Measurements from ENCODE around the gene ITGB8. TPM values are rescaled to one million over a fixed set of nuclear protein-coding genes. Genes with fewer than 3 reads are reported as not detected.

ITGB8 gene
- total RNA-seq, 1 donor from 2014 or later: 7.9 TPM

DNA sequence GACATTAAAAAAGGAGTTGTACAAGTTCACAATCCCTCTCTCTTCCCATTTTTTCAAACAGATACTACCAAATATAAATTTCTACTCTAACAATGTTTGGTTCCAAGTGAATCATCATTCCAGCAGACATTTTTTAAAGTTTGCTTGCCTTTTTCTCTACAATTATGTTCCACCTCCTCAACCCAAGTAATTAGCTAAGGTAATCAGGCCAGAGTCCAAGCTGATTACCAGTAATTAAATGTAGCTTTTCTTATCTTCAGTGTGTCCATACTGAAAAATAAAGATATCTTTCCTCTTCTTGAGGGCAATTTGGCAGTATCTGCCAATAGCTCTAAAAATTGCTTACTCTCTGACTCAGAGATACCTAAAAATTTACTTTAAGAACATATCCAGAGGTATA, 126.0 kb downstream of the ITGB8 start:
- H3K4me1 ChIP-seq: no peaks in the 10 kb centered on the region
- H3K9me3 ChIP-seq: no peaks in the 10 kb centered on the region
- no peak overlapping the region for H3K4me3 ChIP-seq
- intact Hi-C loops (cut with DNase I): no loop called here
- H3K27ac ChIP-seq: no peak overlapping the region
- DNase-seq (ENCODE audit: low spot score in 2 of 2): no peak
- H3K27me3 ChIP-seq: no peaks in the 10 kb centered on the region
- TF ChIP-seq CTCF (IDR thresholded peaks at IDR 0.05): no peak
- no peaks in the 10 kb centered on the region for H3K36me3 ChIP-seq

GRCh38 chr7:20458521-20458920, 127.8 kb downstream of the ITGB8 start:
- H3K9me3 ChIP-seq: no peaks in the 10 kb centered on the region
- no peak for DNase-seq (ENCODE audit: low spot score in 2 of 2)

DNA sequence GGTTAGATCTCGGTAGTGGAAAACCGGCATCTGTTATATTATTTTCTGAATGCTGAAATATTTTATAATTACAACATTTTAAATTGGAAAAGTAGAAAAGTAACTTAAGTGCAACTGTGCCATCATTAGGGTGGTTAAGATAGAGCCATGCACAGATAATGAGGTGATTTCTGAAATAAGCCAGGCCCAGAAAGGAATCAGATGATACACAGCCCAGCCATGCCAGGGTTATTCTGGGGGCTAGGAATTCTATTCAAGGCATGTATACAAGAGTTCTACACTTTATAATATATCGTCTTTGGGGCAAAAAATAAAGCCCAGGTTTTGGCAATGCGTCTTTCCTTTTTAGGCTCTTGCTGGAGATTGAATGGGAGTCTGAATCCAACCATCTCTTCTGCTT, 128.7 kb downstream of the ITGB8 start:
- H3K27me3 ChIP-seq: no peaks in the 10 kb centered on the region
- DNase-seq (ENCODE audit: low spot score in 2 of 2): no peak
- H3K36me3 ChIP-seq: no peaks in the 10 kb centered on the region
- H3K27ac ChIP-seq: no peak overlapping the region
- intact Hi-C loops (cut with DNase I): no loop called here
- H3K9me3 ChIP-seq: no peaks in the 10 kb centered on the region
- no peak overlapping the region for H3K4me3 ChIP-seq
- no peaks in the 10 kb centered on the region for H3K4me1 ChIP-seq
- no peak for TF ChIP-seq CTCF (IDR thresholded peaks at IDR 0.05)

More at GRCh38 chr7:20458521-20458920, 127.8 kb downstream of the ITGB8 start:
- Histone ChIP-seq H3K27me3 (no peaks in the 10 kb centered on the region), H3K4me3 (no peak overlapping the region), H3K27ac (no peak overlapping the region), H3K36me3 (no peaks in the 10 kb centered on the region), H3K4me1 (no peaks in the 10 kb centered on the region)
- intact Hi-C loops (cut with DNase I): no loop called here
- TF ChIP-seq CTCF (IDR thresholded peaks at IDR 0.05): no peak

DNA sequence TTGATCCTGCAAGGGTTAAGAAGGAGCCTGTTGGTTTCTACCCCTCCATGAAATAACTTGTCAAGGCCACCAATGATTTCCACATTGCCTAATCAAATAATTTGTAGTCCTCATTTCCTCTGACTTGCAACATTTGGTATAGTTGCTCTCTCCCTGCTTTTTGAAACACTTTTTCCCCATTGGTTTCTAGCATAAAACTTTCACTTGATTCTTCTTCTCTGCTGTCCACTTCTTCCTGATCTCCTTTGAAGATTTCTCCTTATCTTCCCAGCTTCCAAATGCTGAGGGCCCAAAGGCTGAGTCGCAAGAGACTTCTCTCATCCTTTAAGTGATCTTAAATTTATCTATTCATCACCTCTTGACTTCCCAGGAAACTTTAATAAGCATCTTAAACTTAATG, 134.2 kb downstream of the ITGB8 start:
- intact Hi-C loops (cut with DNase I): no loop called here
- no peak overlapping the region for H3K4me3 ChIP-seq
- TF ChIP-seq CTCF (IDR thresholded peaks at IDR 0.05): no peak
- no peak overlapping the region for H3K27ac ChIP-seq
- no peaks in the 10 kb centered on the region for H3K36me3 ChIP-seq
- no peaks in the 10 kb centered on the region for H3K4me1 ChIP-seq
- no peaks in the 10 kb centered on the region for H3K9me3 ChIP-seq
- no peak for DNase-seq (ENCODE audit: low spot score in 2 of 2)
- H3K27me3 ChIP-seq: no peaks in the 10 kb centered on the region

Other genes starting within 250 kb of the ITGB8 start
- not detected for gene MACC1, start 113.5 kb upstream of the ITGB8 start, total RNA-seq

Data from ascending aorta (tissue), 2 donors.